Stimulated activated CD8-positive, alpha-beta memory T cell treated with anti-CD3 and anti-CD28 coated beads, Interleukin-4, amount 100 ng/mL, for 4 hours (primary cell): ENCODE measurements around the gene ARVCF.
A peak's percentile ranks its signal among the peaks of the same experiment; 100 is the strongest.
"Not testable (repeated sequence)": the region's sequence is repeated elsewhere in the genome, so short reads cannot be mapped to it uniquely, and the experiment has no call there.

Source experiments
- DNase-seq, 2 donors: peaks; one replicate each; pipeline ENCODE4 v3.0.0-alpha.2; 2020; ENCODE audit warnings: low read depth in 2 of 2, low spot score in 1 of 2

Gene ARVCF

GRCh38 chr22:19941365-19942082 lies 75.1 kb downstream of the ARVCF start, which contains the start of the genes COMT and TXNRD2:
Gene COMT (plus strand): TSS chr22:19941772. CDS start chr22:19962527, 20,755 bp downstream.
Gene TXNRD2 (minus strand): TSS chr22:19941818. CDS start chr22:19941803, 15 bp downstream.
- DNase-seq, result peak; percentile 35 to 37

- DNase-seq, result no peak
Measured at GRCh38 chr22:19940536-19941364, 75.9 kb downstream of the ARVCF start.

GRCh38 chr22:19937616-19938473 lies 78.8 kb downstream of the ARVCF start:
- no peak for DNase-seq

GRCh38 chr22:19936513-19936912 lies 80.1 kb downstream of the ARVCF start:
- DNase-seq, result no peak

DNA sequence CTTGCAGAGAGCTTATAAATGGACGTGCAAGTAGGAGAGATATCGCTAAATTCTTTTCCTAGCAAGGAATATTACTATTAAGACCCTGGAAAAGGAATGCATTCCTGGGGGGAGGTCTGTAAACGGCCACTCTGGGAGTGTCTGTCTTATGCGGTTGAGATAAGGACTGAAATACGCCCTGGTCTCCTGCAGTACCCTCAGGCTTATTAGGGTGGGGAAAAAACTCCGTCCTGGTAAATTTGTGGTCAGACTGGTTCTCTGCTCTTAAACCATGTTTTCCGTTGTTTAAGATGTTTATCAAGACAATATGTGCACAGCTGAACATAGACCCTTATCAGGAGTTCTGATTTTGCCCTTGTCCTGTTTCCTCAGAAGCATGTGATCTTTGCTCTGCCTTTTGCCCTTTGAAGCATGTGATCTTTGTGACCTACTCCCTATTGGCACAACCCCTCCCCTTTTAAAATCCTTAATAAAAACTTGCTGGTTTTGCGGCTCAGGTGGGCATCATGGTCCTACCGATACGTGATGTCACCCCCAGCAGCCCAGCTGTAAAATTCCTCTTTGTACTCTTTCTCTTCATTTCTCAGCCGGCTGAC lies 81.4 kb downstream of the ARVCF start:
- not testable (repeated sequence) for DNase-seq

GRCh38 chr22:19933341-19934241 lies 83.0 kb downstream of the ARVCF start:
- no peak for DNase-seq

DNA sequence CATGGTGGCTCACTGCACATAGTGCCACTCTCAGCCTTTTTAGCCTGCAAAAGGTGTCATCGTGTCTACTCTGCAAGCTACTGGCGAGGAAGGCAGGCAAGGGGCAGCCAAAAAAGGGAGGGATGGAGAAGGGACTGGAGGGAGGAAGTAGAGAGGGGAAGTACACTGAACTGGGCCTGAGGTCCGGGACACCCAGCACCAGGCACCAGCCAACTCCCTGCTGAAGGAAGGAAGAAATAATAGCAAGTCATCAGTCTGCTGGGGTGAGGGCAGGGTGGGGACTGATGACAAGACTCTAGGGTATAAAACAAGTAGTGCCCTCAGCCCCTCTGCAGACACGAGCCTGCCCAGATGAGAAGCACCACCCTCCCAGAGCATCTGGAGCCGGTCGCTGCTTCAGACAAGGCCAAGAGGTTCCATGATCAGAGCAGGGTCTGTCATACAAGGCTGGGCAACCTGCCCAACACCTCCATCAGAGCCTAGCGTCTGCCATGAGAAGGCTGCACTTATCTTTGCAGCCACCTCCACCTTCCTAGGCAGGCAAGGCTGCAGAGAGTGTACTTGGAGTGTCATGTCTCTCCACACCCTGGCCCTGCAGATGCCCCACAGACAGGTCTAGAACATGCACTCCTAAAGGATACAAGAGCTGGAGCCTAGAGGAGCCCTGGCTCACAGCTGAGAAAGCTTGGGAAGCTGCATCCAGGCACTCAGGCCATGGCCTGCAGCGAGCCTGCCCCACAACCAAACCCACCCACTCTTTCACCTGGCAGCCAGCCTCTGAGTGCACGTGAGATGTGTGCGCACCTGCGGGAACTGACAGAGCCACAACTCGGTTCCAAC lies 84.0 kb downstream of the ARVCF start:
- DNase-seq, result no peak

DNA sequence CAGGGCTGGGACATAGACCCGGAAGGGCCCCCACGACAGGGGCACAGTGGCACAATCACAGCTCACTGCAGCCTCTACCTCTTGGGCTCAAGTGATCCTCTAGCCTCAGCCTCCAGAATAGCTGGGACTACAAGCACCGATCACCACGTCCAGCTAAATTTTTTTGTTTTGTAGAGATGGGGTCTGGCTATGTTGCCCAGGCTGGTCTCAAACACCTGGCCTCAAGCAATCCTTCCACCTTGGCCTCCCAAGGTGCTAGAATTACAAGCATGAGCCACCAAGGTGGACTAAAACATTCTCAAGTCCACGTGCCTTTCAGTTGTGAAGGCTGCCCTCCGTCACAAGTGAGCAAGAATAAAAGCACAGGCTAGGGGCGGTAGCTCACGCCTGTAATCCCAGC lies 85.1 kb downstream of the ARVCF start:
- no peak for DNase-seq

GRCh38 chr22:19930551-19931486 lies 85.8 kb downstream of the ARVCF start:
- no peak for DNase-seq

- DNase-seq, result no peak
Measured at GRCh38 chr22:19929586-19930550, 86.8 kb downstream of the ARVCF start.

DNA sequence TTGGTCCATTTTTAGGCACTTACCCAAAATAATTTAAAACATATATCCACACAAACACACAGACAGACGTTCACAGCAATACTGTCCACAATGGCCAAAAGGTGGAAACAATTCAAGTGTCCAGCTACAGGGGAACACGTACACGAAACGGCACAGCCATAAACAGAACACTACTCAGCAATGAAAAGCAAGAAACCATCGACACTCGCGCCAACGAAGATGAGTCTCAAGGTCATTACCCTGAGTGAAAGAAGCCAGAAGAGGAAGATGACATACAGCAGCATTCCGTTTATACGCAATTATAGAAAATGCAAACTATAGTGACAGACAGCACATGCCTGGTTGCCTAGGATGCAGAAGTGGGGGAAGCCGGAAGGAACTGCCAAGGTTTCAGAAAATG lies 88.4 kb downstream of the ARVCF start:
- DNase-seq, result no peak

DNA sequence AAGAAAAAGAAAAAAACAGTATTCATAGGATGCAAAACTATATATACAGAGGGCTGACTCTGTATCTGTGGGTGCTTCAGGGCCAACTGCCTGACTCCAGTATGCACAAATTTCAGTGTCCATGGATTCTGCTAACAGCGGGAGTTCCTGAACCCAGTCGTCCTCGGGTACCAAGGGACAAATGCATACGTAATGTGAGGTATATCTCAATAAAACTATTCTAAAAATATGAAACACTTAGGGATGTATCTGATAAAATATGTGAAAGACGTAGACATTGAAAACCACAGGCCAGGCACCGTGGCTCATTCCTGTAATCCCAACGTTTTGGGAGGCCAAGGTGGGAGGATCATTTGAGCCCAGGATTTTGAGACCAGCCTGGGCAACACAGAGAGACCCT lies 88.9 kb downstream of the ARVCF start:
- DNase-seq, result no peak

GRCh38 chr22:19926028-19926427 lies 90.6 kb downstream of the ARVCF start:
- DNase-seq, result not testable (repeated sequence)

DNA sequence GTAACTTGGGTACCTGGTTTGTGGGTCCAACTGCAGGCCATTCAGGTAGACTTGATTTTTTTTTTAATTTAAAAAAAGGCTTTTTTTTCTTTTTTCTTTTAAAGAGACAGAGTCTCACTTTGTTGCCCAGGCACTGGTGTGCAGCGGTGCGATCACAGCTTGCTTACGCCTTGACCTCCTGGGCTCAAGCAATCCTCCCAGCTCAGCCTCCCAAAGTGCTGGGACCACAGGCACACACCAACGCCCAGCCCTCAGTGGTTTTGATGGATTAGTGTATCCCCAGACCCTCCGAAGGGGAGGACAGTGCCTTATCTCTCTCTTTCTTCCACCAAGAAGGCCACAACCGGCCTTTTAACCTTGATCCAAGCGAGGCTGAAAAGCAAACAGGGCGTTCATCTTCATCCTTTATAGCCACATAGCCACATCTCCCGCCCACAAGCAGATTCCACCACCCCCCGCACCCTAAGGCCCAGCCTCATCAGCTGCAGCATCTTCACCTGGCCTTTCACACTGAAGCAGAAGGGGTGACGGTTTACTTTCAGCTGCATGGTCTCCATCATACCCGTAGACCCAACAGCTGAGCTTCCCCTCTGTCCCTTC lies 92.6 kb downstream of the ARVCF start:
- DNase-seq, result no peak

DNA sequence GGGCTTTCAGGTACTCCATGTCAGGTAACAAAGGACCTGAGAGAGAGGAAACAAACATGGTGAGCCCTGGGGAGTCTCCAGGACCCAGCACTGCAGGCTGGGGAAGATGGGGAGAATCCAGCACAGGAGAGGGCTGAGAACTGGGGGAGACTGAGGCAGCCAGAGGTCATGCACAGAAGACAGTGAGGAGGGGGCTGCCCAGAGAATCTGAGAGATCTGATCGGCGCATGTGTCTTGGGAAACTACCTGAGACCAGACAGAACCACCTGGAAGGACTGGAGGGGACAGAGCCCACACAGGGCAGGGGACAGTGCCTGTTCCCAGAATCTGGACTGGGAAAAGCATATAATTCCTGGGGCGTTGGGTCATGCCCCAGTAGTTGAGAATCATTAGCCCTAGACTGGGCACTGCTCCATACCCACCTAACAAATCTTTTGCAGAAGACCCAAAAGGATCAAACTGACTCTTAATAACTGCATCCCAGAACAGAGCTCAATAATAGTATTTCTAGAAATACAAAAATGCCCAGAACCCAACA lies 95.0 kb downstream of the ARVCF start:
- no peak for DNase-seq
